GM12878 (cell line): Measurements from ENCODE around the gene RHBDD3. TPM values are rescaled to one million over a fixed set of nuclear protein-coding genes. Genes with fewer than 3 reads are reported as not detected.

ENCODE experiments used
- ATAC-seq: fragments of 200-7000 bp; cut with Tn5 transposase; 3 replicates; pipeline ENCODE4 v1.9.1; 2020; ENCODE audit warnings: mild to moderate bottlenecking, moderate library complexity
- BruUV-seq: library from RNA; stranded (reverse); fragments of 400-500 nt; replicated peaks from 2 replicates; lab custom pipeline; 2021; lab: Mats Ljungman, UMichigan
- CTCF ChIA-PET: fragments of 300-600 bp; sonication (Branson Sonifier 250); formaldehyde crosslinking; extraction: SDS; loops from one replicate; lab custom pipeline; 2021; ENCODE audit warnings: inconsistent platforms; lab: Yijun Ruan, JAX
- POLR2A ChIA-PET: fragments of 350-600 bp; formaldehyde crosslinking; extraction: SDS; loops from one replicate; lab custom pipeline; 2021; ENCODE audit warnings: inconsistent platforms; lab: Charles Lee
- RAD21 ChIA-PET: fragments of 300-600 bp; sonication (Branson Sonifier 250); formaldehyde crosslinking; loops from one replicate; lab custom pipeline; 2023; ENCODE audit warnings: antibody characterized with exemption; ENCODE audit not compliant: unreplicated experiment; lab: Charles Lee
- SMC1A ChIA-PET: fragments of 300-600 bp; sonication (Branson Sonifier 250); formaldehyde crosslinking; loops from one replicate; lab custom pipeline; 2023; ENCODE audit not compliant: unreplicated experiment, uncharacterized antibody; lab: Charles Lee
- DNase-seq: peaks from one replicate; pipeline ENCODE4 v3.0.0-alpha.2; 2011; ENCODE audit warnings: low read depth, low spot score
- FAIRE-seq: peaks from 3 replicates; lab custom pipeline; 2011; peaks lifted over from hg19 to GRCh38; lab: Jason Lieb, UNC
- H2AFZ ChIP-seq: 2 replicates; pipeline ENCODE4 v1.6.0; 2011; ENCODE audit warnings: low read depth, low read length, control low read depth; ENCODE audit not compliant: control insufficient read depth
- H3K27ac ChIP-seq: 2 replicates; pipeline ENCODE4 v1.5.1; 2011; ENCODE audit warnings: control low read depth; ENCODE audit not compliant: control insufficient read depth, insufficient read depth
- H3K27me3 ChIP-seq, 2 experiments: replicated peaks in 1 of 2; 2 replicates each; pipeline versions ENCODE4 v1.6.0 to v1.6.1; 2011; ENCODE audit warnings: low read length in 1 of 2; ENCODE audit not compliant: control insufficient read depth in 2 of 2, insufficient read depth in 2 of 2
- H3K36me3 ChIP-seq, 2 experiments: 2 replicates each; pipeline ENCODE4 v1.5.1; 2011; ENCODE audit warnings: low read length in 1 of 2; ENCODE audit not compliant: control insufficient read depth in 2 of 2, insufficient read depth in 2 of 2
- H3K4me1 ChIP-seq: 2 replicates; pipeline ENCODE4 v1.6.1; 2011; ENCODE audit warnings: mild to moderate bottlenecking, low read length, moderate library complexity, mixed read lengths; ENCODE audit not compliant: control insufficient read depth, insufficient read depth
- H3K4me2 ChIP-seq: 2 replicates; pipeline ENCODE4 v1.6.0; 2011; ENCODE audit warnings: control low read depth; ENCODE audit not compliant: control insufficient read depth, insufficient read depth
- H3K4me3 ChIP-seq: fragments of 200-600 bp; sonication (generic); 2 replicates; pipeline ENCODE4 v1.5.1; 2016
- H3K79me2 ChIP-seq: 2 replicates; pipeline ENCODE4 v1.6.0; 2011; ENCODE audit warnings: low read length; ENCODE audit not compliant: control insufficient read depth, insufficient read depth
- H3K9ac ChIP-seq: 2 replicates; pipeline ENCODE4 v1.8.0; 2011; ENCODE audit warnings: low read length, control low read depth, mixed read lengths; ENCODE audit not compliant: control insufficient read depth, insufficient read depth
- H3K9me3 ChIP-seq: replicated peaks from 3 replicates; pipeline ENCODE4 v1.5.1; 2011; ENCODE audit warnings: mild to moderate bottlenecking, low read length; ENCODE audit not compliant: control insufficient read depth, insufficient read depth
- H4K20me1 ChIP-seq: 2 replicates; pipeline ENCODE4 v1.6.0; 2011; ENCODE audit not compliant: control insufficient read depth, insufficient read depth
- BHLHE40 ChIP-seq, 2 experiments: fragments of 450-650 bp in 1 of 2; IDR thresholded peaks; 2 replicates each; pipeline ENCODE4 v1.6.1; 2011 to 2017; ENCODE audit warnings: low read depth in 2 of 2, borderline replicate concordance in 1 of 2, improper control_type of control experiment in 1 of 2, low read length in 1 of 2, mild to moderate bottlenecking in 1 of 2
- HDGF ChIP-seq: fragments of 450-650 bp; IDR thresholded peaks from 2 replicates; pipeline ENCODE4 v1.6.1; 2016; ENCODE audit warnings: antibody characterized with exemption
- HSF1 ChIP-seq: fragments of 150-350 bp; IDR thresholded peaks from 2 replicates; pipeline ENCODE4 v1.6.1; 2014; ENCODE audit warnings: mild to moderate bottlenecking, low read depth, low read length
- NR2F1 ChIP-seq: fragments of 450-650 bp; conservative IDR thresholded peaks from 2 replicates; pipeline ENCODE4 v1.6.1; 2017; ENCODE audit warnings: mild to moderate bottlenecking
- ZNF217 ChIP-seq: fragments of 450-650 bp; IDR thresholded peaks from 2 replicates; pipeline ENCODE4 v1.6.1; 2017; ENCODE audit warnings: antibody characterized with exemption, mild to moderate bottlenecking
- WGBS: methylation state at CpG from one replicate; pipeline ENCODE4 v1.1.6; 2016; ENCODE audit warnings: low lambda C conversion rate; ENCODE audit not compliant: insufficient replicate concordance, insufficient coverage; ENCODE audit errors: missing lambda C conversion rate; 5-methylcytosine and 5-hydroxymethylcytosine counted together
- in situ Hi-C: fragments of 300-500 bp; cut with MboI; formaldehyde crosslinking; loops from 9 replicates; pipeline ENCODE4 v1.14.3; 2018; ENCODE audit warnings: mixed read lengths
- intact Hi-C: fragments of 100-400 bp; cut with micrococcal nuclease; formaldehyde crosslinking; loops from one replicate; pipeline ENCODE4 v1.14.2; 2022; ENCODE audit not compliant: unreplicated experiment
- polyA plus RNA-seq, 11 experiments: library from polyadenylated mRNA; depleted of rRNA in 4 of 11; unstranded in 6 of 11; stranded (reverse) in 5 of 11; fragments of >200 nt; fragmentation: Nextera tagmentation in 4 of 11; fragmentation: Illumina TruSeq in 1 of 11; extraction: Ambion mirVana in 4 of 11; extraction: Trizol in 1 of 11; gene quantifications; 1 replicate in 1 of 11; 2 replicates in 10 of 11; pipeline versions ENCODE4 v1.2.1 to v1.2.3, GENCODE V29; 2011 to 2016; ENCODE audit warnings: inconsistent platforms in 2 of 11, missing spikeins in 2 of 11, low read depth in 1 of 11
- total RNA-seq, 4 experiments: library from RNA; depleted of rRNA in 3 of 4; stranded (reverse); fragments of >200 nt in 3 of 4; fragmentation: Illumina TruSeq in 1 of 4; extraction: Trizol in 1 of 4; gene quantifications; 2 replicates each; pipeline versions ENCODE4 v1.2.1 to v1.2.3, GENCODE V29; 2013 to 2021
- TF ChIP-seq, protein P1 (sequence below): fragments of 450-650 bp; IDR thresholded peaks from 2 replicates; pipeline ENCODE4 v1.6.1; 2016; ENCODE audit warnings: mild to moderate bottlenecking, moderate library complexity, borderline replicate concordance

RHBDD3 gene
- total and polyA plus RNA-seq, 10 of the 15 experiments (the other 5 are each of a cell fraction or from before 2014, with no cell fraction given): 0.27 to 41.2 (median 20.1) TPM

DNA sequence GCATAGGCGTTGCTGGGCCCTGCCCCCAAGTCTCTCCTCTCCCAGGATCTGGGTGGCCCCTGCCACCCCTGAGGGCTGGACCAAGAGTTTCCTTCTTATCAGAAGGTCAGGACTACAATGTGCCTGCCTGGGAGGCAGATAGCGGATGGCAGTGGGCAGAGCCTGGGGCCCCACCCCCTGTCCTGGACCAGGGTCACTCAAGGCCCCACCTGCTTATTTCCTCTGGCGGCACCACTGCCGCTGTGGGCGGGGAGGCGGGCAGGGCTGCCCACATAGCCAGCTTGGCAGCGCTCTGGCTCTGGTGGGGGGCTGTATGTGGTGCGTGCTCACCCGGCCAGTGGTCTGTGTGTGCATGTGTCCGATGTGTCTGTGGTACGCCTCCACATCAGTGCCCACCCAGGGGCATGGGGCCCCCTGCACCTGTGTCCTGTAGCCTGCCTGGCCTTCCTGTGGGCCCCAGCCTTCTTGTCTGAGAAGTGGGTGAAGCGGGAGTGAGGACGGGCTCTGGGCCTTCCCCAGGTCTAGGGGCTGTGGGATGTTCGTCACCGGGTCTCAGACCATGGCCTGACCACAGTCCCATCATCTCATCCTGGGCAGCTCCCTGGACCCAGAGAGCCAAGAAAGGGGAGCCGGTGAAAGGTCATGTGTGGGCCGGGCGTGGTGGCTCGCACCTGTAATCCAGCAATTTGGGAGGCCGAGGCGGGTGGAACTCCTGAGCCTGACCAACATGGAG, 41.7 kb upstream of the RHBDD3 start:
- CTCF ChIA-PET: no interaction called here
- no peaks in the 10 kb centered on the region; the same call in 1 of the 2 replicates for H3K4me1 ChIP-seq
- 61% methylated on average over 20 of the region's 21 CpGs for WGBS

More for the DNA sequence above, 41.7 kb upstream of the RHBDD3 start:
- FAIRE-seq: no peak
- in situ Hi-C loops (no loop called here), intact Hi-C loops (no loop called here)
- Histone ChIP-seq H3K4me3 (no peak overlapping the region), H3K27ac (no peak overlapping the region), H3K9me3 (no peaks in the 10 kb centered on the region; the same call in 2 of the 3 replicates), H3K27me3 (peaks cover 7 to 11% of the 10 kb centered on the region in 2 experiments; a peak in 3 of 4 replicates), H3K36me3 (no peaks in the 10 kb centered on the region), H3K79me2 (no peaks in the 10 kb centered on the region), H2AFZ (no peak overlapping the region), H3K4me2 (no peak overlapping the region), H3K9ac (no peak overlapping the region), H4K20me1 (no peaks in the 10 kb centered on the region)
- ATAC-seq: no peak
- DNase-seq: no peak
- TF ChIP-seq HDGF (no peak), BHLHE40 (IDR thresholded peaks at IDR 0.05; ENCODE audit: borderline replicate concordance in 1 of 2, low read depth in 2 of 2, low read length in 1 of 2) (no peak), HSF1 (no peak), ZNF217 (no peak), NR2F1 (no peak)
- TF ChIP-seq, protein P1, sequence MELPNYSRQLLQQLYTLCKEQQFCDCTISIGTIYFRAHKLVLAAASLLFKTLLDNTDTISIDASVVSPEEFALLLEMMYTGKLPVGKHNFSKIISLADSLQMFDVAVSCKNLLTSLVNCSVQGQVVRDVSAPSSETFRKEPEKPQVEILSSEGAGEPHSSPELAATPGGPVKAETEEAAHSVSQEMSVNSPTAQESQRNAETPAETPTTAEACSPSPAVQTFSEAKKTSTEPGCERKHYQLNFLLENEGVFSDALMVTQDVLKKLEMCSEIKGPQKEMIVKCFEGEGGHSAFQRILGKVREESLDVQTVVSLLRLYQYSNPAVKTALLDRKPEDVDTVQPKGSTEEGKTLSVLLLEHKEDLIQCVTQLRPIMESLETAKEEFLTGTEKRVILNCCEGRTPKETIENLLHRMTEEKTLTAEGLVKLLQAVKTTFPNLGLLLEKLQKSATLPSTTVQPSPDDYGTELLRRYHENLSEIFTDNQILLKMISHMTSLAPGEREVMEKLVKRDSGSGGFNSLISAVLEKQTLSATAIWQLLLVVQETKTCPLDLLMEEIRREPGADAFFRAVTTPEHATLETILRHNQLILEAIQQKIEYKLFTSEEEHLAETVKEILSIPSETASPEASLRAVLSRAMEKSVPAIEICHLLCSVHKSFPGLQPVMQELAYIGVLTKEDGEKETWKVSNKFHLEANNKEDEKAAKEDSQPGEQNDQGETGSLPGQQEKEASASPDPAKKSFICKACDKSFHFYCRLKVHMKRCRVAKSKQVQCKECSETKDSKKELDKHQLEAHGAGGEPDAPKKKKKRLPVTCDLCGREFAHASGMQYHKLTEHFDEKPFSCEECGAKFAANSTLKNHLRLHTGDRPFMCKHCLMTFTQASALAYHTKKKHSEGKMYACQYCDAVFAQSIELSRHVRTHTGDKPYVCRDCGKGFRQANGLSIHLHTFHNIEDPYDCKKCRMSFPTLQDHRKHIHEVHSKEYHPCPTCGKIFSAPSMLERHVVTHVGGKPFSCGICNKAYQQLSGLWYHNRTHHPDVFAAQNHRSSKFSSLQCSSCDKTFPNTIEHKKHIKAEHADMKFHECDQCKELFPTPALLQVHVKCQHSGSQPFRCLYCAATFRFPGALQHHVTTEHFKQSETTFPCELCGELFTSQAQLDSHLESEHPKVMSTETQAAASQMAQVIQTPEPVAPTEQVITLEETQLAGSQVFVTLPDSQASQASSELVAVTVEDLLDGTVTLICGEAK: no peak
- ChIA-PET SMC1A (no interaction called here), POLR2A (no interaction called here), RAD21 (no interaction called here)
- no TSS peak for BruUV-seq
